GM21619 (cell line): ENCODE measurements around the gene NMUR1.
A peak's percentile ranks its signal among the peaks of the same experiment; 100 is the strongest.

Experiments used
- ATAC-seq: cut with Tn5 transposase; IDR thresholded peaks from one replicate; pipeline ENCODE4 v1.9.1; 2021; ENCODE audit not compliant: unreplicated experiment

The NMUR1 gene

GRCh38 chr2:231488331-231488730 lies 41.9 kb downstream of the NMUR1 start:
- no peak for ATAC-seq

- no peak for ATAC-seq
Observed at GRCh38 chr2:231486851-231487596, 43.2 kb downstream of the NMUR1 start.

DNA sequence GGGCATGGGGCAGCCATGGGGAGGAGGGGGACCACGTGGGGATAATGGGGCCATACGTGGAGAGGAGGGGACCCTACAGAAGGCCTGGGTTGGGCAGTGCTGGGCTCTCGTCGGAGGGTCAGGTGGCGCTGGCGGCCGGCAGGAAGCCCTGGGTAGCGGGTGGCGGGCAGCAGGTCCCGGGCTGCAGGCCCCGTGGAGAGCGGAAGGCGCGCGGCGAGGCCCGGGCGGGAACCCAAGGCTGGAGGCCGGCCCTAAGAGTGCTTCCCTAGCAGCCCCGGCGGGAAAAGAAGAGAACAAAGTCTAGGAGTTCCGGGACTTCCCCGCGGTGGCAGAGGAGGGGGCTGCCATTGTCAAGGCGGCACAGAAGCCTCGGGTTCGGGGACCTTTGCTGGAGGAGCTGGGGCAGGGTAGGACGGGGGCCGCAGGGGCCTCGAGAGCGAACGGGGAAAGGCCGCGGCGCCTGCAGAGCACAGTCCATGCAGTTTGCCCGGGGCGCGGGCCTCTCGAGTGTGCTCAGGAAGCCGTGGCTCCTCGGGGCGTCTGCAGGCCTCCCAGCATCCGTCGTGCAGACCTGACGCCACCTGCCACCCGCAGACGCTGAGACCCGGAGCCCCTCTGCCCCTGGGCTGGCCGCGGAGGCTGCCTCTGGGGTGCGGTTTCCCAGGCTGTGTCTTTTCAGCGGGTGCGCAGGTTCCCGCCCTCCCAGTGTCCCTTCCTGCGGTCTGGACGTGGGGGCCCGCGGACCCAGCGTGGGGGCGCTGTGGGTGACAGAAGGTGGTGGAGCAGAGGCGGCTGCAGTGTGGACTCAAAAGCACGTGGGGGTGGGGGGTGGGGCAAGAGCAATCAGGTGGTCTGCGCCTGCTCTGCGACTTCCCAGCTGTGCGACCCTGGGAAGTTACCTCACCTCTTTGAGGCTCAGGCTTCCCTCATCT lies 46.6 kb downstream of the NMUR1 start:
- peak; percentile 20 for ATAC-seq

GRCh38 chr2:231482806-231483391 lies 47.3 kb downstream of the NMUR1 start:
- ATAC-seq, result peak; percentile 74

DNA sequence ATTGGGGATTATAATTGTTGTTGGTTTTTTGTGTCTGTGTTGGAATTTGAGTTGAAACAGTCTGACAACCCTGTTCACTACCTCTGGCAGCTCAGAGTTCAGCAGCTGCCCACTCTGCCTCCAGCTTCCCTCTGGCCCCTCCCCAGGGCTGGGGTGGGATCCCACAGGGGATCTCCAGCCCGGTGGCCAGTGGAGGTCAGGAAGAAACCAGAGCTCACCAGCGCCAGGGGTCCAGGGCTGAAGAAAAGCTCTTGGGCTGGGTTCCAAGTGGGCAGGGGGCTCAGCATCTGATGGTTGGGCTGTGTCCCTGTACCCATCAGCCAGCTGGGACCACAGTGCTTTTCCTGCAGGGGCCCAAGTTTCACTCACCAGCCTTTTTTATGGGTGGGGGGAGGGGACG lies 49.5 kb downstream of the NMUR1 start:
- ATAC-seq, result no peak

DNA sequence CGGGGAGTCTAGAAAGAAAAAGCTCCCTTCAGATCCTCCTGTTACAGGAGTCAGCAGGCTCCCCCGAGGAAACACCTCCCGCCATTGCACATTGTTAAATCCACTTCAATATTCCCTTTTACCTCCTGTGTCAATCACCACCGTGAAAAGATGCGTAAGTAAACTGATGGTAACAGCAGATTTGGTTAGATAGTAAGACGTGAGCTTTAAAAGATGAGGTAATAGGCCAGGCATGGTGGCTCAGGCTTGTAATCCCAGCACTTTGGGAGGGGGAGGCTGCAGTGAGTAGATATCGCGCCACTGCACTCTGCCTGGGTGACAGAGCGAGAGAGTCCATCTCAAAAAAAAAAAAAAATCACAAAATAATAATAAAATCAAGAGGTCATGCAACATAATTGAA lies 50.8 kb downstream of the NMUR1 start:
- no peak for ATAC-seq

DNA sequence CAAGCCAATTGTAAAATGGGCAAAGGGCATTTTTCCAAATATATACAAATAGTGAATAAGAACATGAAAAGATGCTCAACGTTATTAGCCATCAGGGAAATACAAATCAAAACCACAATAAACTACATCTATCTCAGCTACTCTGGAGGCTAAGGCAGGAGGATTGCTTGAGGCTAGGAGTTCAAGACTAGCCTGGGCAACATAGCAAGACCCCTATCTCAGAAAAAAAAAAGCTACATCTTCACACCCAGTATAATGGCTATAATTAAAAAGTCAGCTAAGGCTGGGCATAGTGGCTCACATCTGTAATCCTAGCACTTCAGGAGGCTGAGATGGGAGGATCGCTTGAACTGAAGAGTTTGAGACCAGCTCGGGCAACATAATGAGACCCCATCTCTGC lies 53.3 kb downstream of the NMUR1 start:
- ATAC-seq, result no peak

- ATAC-seq, result no peak
Observed at GRCh38 chr2:231475965-231476364, 54.3 kb downstream of the NMUR1 start.
